ENCODE results near the gene KREMEN1. TPM values are rescaled to one million over a fixed set of nuclear protein-coding genes. Genes with fewer than 3 reads are reported as not detected.

The KREMEN1 gene
- total and polyA plus RNA-seq, 4 donors: 5.7 to 12.7 (median 8.3) TPM

- H3K36me3 ChIP-seq (ENCODE audit: control insufficient read depth, insufficient read depth, low read length): no peaks in the 10 kb centered on the region
- H3K9me3 ChIP-seq (ENCODE audit: control insufficient read depth, insufficient read depth, low read length): no peaks in the 10 kb centered on the region
- 82% methylated on average over 4 of the region's 5 CpGs for WGBS (ENCODE audit: insufficient coverage)
- H3K4me3 ChIP-seq (ENCODE audit: low read depth, low read length): no peak overlapping the region
- no peaks in the 10 kb centered on the region for H3K27me3 ChIP-seq (ENCODE audit: control insufficient read depth, insufficient read depth, low read length)
- DNase-seq (ENCODE audit: low read depth in 4 of 6, low spot score in 6 of 6): peak in 1 of 6 donors; percentile 83
- H3K27ac ChIP-seq (ENCODE audit: low read depth, low read length): no peak overlapping the region
- H3K4me1 ChIP-seq (ENCODE audit: control insufficient read depth, insufficient read depth, low read length): peaks cover 10% of the 10 kb centered on the region
These were observed 11.2 kb downstream of the KREMEN1 start for GRCh38 chr22:29083933-29084591.

GRCh38 chr22:29087012-29087411, 14.2 kb downstream of the KREMEN1 start:
- H3K4me1 ChIP-seq (ENCODE audit: control insufficient read depth, insufficient read depth, low read length): no peaks in the 10 kb centered on the region
- H3K4me3 ChIP-seq (ENCODE audit: low read depth, low read length): no peak overlapping the region
- H3K36me3 ChIP-seq (ENCODE audit: control insufficient read depth, insufficient read depth, low read length): no peaks in the 10 kb centered on the region
- H3K27ac ChIP-seq (ENCODE audit: low read depth, low read length): no peak overlapping the region
- DNase-seq (ENCODE audit: low read depth in 4 of 6, low spot score in 6 of 6): peak in 1 of 6 donors; percentile 57
- no peaks in the 10 kb centered on the region for H3K27me3 ChIP-seq (ENCODE audit: control insufficient read depth, insufficient read depth, low read length)
- WGBS (ENCODE audit: insufficient coverage): no CpG with 5 or more reads among the region's 2 CpGs
- H3K9me3 ChIP-seq (ENCODE audit: control insufficient read depth, insufficient read depth, low read length): no peaks in the 10 kb centered on the region

DNA sequence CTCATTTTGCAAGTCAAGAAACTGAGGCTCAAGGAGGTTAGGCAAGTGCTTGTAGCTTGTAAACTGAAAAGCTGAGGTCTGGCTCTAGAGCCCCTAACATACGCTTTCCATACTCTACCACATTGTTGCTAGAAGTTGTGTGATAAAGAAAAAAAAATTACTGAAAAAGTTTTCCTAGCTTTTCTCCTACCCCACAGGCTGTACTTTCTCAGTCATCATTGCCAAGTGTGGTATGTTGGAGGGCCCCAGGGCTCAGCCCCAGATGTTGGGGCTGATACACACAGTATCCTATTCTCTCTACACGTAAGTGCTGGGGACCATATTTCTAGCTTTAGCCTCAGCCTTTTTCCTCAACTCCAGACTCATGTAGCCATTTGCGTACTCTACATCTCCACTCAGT, 16.0 kb downstream of the KREMEN1 start:
- H3K4me3 ChIP-seq (ENCODE audit: low read depth, low read length): no peak overlapping the region
- H3K27me3 ChIP-seq (ENCODE audit: control insufficient read depth, insufficient read depth, low read length): no peaks in the 10 kb centered on the region
- H3K36me3 ChIP-seq (ENCODE audit: control insufficient read depth, insufficient read depth, low read length): no peaks in the 10 kb centered on the region
- H3K27ac ChIP-seq (ENCODE audit: low read depth, low read length): no peak overlapping the region
- H3K4me1 ChIP-seq (ENCODE audit: control insufficient read depth, insufficient read depth, low read length): no peaks in the 10 kb centered on the region
- no peak for DNase-seq (ENCODE audit: low read depth in 4 of 6, low spot score in 6 of 6)
- H3K9me3 ChIP-seq (ENCODE audit: control insufficient read depth, insufficient read depth, low read length): no peaks in the 10 kb centered on the region
- 91% methylated on average over 2 of the region's 3 CpGs for WGBS (ENCODE audit: insufficient coverage)

DNA sequence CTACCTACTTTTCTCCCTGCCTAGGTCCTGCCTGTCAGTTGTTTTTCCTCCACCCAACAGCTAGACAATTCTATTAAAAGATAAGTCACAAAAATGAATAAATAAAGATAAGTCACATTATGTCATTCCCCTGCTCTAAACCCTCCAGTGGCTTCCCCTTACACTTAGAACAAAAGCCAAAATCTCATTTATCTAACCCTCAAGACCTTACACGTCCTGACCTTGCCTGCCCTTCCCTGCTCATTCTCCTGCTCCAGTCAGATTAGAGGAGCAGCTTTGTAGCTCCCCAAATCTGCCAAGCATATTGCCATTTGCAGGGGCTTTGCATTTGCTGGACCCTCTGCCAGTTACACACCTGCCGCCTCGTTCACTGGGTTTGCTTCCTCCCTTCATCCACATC, 16.7 kb downstream of the KREMEN1 start:
- Histone ChIP-seq H3K27me3 (ENCODE audit: control insufficient read depth, insufficient read depth, low read length) (no peaks in the 10 kb centered on the region), H3K36me3 (ENCODE audit: control insufficient read depth, insufficient read depth, low read length) (peaks cover 2% of the 10 kb centered on the region), H3K4me1 (ENCODE audit: control insufficient read depth, insufficient read depth, low read length) (no peaks in the 10 kb centered on the region), H3K27ac (ENCODE audit: low read depth, low read length) (no peak overlapping the region), H3K9me3 (ENCODE audit: control insufficient read depth, insufficient read depth, low read length) (no peaks in the 10 kb centered on the region), H3K4me3 (ENCODE audit: low read depth, low read length) (no peak overlapping the region)
- DNase-seq (ENCODE audit: low read depth in 4 of 6, low spot score in 6 of 6): no peak
- WGBS (ENCODE audit: insufficient coverage): 57% methylated on average over 3 of the region's 3 CpGs

DNA sequence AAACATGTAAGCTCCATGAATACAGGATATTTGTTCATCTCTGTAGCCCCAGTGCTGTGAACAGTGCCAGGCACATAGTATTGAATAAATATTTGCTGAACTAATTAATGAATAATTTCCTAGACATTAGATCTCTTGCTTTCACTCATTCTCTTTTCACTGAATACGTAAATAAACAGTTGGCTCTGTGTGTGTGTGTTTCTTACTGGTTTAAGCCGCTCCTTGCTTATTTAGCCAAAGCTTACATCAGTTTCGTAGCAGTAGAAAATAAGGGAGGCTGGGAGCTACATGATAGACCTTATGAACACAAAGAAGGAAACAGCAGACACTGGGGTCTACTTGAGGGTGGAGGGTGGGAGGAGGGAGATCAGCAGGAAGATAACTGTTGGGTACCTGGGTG, 17.2 kb downstream of the KREMEN1 start:
- Histone ChIP-seq H3K4me1 (ENCODE audit: control insufficient read depth, insufficient read depth, low read length) (no peaks in the 10 kb centered on the region), H3K27me3 (ENCODE audit: control insufficient read depth, insufficient read depth, low read length) (no peaks in the 10 kb centered on the region), H3K4me3 (ENCODE audit: low read depth, low read length) (no peak overlapping the region), H3K9me3 (ENCODE audit: control insufficient read depth, insufficient read depth, low read length) (no peaks in the 10 kb centered on the region), H3K27ac (ENCODE audit: low read depth, low read length) (no peak overlapping the region), H3K36me3 (ENCODE audit: control insufficient read depth, insufficient read depth, low read length) (peaks cover 2% of the 10 kb centered on the region)
- DNase-seq (ENCODE audit: low read depth in 4 of 6, low spot score in 6 of 6): no peak
- 60% methylated on average over 1 of the region's 3 CpGs for WGBS (ENCODE audit: insufficient coverage)

DNA sequence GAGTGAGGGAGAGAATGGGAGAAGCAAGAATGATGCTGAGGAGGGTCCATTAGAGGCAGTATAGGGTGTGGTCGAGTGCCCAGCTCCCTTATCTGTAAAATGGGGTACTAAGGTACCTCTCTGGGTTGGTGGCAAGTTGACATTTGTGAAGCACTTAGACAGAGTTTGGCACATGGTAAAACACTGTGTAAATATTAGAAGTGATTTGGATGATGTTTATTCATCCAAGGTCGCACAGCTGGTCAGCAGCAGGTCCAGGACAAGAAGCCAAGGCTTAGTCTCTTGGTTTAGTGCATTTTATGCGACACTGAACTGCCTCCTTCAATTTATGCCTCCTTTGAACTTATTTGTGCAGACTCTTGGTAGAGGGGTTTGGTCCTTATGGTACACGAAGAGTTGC, 19.4 kb downstream of the KREMEN1 start:
- no peak overlapping the region for H3K27ac ChIP-seq (ENCODE audit: low read depth, low read length)
- no peak for DNase-seq (ENCODE audit: low read depth in 4 of 6, low spot score in 6 of 6)
- 96% methylated on average over 2 of the region's 4 CpGs for WGBS (ENCODE audit: insufficient coverage)
- no peaks in the 10 kb centered on the region for H3K27me3 ChIP-seq (ENCODE audit: control insufficient read depth, insufficient read depth, low read length)
- no peaks in the 10 kb centered on the region for H3K9me3 ChIP-seq (ENCODE audit: control insufficient read depth, insufficient read depth, low read length)
- H3K36me3 ChIP-seq (ENCODE audit: control insufficient read depth, insufficient read depth, low read length): peaks cover 2% of the 10 kb centered on the region
- H3K4me1 ChIP-seq (ENCODE audit: control insufficient read depth, insufficient read depth, low read length): peaks cover 3% of the 10 kb centered on the region
- H3K4me3 ChIP-seq (ENCODE audit: low read depth, low read length): no peak overlapping the region

DNA sequence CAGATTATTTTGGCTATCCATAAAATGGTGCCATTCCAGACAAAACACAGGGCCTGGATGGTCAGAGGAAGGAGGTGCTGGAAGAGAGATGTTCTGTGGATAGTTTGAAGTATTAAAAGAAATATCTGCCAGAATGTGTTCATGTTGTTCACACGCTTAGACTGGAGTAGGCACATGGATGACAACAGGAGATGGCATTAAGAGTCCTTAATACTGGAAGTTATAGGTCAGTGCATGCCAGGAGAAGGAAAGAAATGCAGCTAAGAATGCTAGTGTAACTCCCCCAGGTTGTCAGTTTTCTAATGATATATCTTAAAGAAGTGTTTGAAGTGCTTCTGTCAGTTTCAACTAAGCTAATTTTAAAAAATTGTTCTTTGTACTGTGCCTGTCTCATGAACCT, 20.2 kb downstream of the KREMEN1 start:
- Histone ChIP-seq H3K9me3 (ENCODE audit: control insufficient read depth, insufficient read depth, low read length) (no peaks in the 10 kb centered on the region), H3K4me3 (ENCODE audit: low read depth, low read length) (no peak overlapping the region), H3K4me1 (ENCODE audit: control insufficient read depth, insufficient read depth, low read length) (peaks cover 3% of the 10 kb centered on the region), H3K27ac (ENCODE audit: low read depth, low read length) (peak overlapping the region; percentile 79), H3K36me3 (ENCODE audit: control insufficient read depth, insufficient read depth, low read length) (peaks cover 2% of the 10 kb centered on the region), H3K27me3 (ENCODE audit: control insufficient read depth, insufficient read depth, low read length) (no peaks in the 10 kb centered on the region)
- no peak for DNase-seq (ENCODE audit: low read depth in 4 of 6, low spot score in 6 of 6)
- 83% methylated on average over 1 of the region's 1 CpG for whole genome bisulfite sequencing (ENCODE audit: insufficient coverage)

GRCh38 chr22:29093501-29094300, 20.9 kb downstream of the KREMEN1 start:
- Histone ChIP-seq H3K4me1 (ENCODE audit: control insufficient read depth, insufficient read depth, low read length) (peaks cover 3% of the 10 kb centered on the region), H3K27me3 (ENCODE audit: control insufficient read depth, insufficient read depth, low read length) (no peaks in the 10 kb centered on the region), H3K9me3 (ENCODE audit: control insufficient read depth, insufficient read depth, low read length) (no peaks in the 10 kb centered on the region), H3K27ac (ENCODE audit: low read depth, low read length) (peak overlapping the region; percentile 79), H3K4me3 (ENCODE audit: low read depth, low read length) (no peak overlapping the region), H3K36me3 (ENCODE audit: control insufficient read depth, insufficient read depth, low read length) (peaks cover 2% of the 10 kb centered on the region)
- peak in 2 of 6 donors; percentile 38 to 80 for DNase-seq (ENCODE audit: low read depth in 4 of 6, low spot score in 6 of 6)
- WGBS (ENCODE audit: insufficient coverage): 57% methylated on average over 1 of the region's 4 CpGs

GRCh38 chr22:29095459-29095858, 22.6 kb downstream of the KREMEN1 start:
- no peaks in the 10 kb centered on the region for H3K27me3 ChIP-seq (ENCODE audit: control insufficient read depth, insufficient read depth, low read length)
- no peaks in the 10 kb centered on the region for H3K9me3 ChIP-seq (ENCODE audit: control insufficient read depth, insufficient read depth, low read length)
- WGBS (ENCODE audit: insufficient coverage): 100% methylated on average over 1 of the region's 2 CpGs

More at GRCh38 chr22:29095459-29095858, 22.6 kb downstream of the KREMEN1 start:
- DNase-seq (ENCODE audit: low read depth in 4 of 6, low spot score in 6 of 6): no peak
- no peak overlapping the region for H3K4me3 ChIP-seq (ENCODE audit: low read depth, low read length)
- no peak overlapping the region for H3K27ac ChIP-seq (ENCODE audit: low read depth, low read length)
- H3K36me3 ChIP-seq (ENCODE audit: control insufficient read depth, insufficient read depth, low read length): peaks cover 2% of the 10 kb centered on the region
- H3K4me1 ChIP-seq (ENCODE audit: control insufficient read depth, insufficient read depth, low read length): peaks cover 3% of the 10 kb centered on the region
